Stimulated activated CD4-positive, alpha-beta T cell treated with anti-CD3 and anti-CD28 coated beads, TNF-alpha, amount 100 ng/mL, for 48 hours (primary cell): ENCODE measurements around the gene SKAP1.
"Not testable (repeated sequence)": the region's sequence is repeated elsewhere in the genome, so short reads cannot be mapped to it uniquely, and the experiment has no call there.

Experiments used
- DNase-seq, 3 donors: peaks; one replicate each; pipeline ENCODE4 v3.0.0-alpha.2; 2020; ENCODE audit warnings: low read depth in 3 of 3

The SKAP1 gene

DNA sequence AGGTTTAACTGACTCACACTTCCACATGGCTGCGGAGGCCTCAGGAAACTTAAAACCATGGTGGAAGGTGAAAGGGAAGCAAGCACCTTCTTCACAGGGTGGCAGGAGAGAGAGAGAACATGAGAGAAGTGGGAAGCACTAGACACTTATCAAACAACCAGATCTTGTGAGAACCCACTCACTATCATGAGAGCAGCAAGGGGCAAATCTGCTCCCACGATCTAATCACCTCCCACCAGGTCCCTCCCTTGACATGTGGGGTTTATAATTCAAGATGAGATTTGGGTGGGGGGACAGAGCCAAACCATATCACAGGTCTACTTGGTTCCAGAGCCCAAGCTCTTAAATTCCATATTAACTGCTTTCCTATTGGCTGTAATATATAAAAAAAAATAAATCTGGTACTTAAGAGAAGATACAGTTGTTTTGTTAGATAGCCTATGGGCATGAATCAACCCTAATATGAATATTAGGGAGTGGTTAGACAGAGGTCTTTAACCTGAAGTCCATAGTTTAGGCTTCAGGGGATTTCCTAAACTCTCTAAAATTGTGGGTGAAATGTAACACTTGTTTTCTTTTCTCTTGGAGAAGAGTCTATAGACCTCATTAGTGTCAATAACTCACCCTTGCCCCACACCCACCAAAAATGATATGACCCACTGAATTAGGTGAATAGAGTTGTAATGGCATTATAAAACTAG, 56.7 kb downstream of the SKAP1 start:
- DNase-seq: no peak

DNA sequence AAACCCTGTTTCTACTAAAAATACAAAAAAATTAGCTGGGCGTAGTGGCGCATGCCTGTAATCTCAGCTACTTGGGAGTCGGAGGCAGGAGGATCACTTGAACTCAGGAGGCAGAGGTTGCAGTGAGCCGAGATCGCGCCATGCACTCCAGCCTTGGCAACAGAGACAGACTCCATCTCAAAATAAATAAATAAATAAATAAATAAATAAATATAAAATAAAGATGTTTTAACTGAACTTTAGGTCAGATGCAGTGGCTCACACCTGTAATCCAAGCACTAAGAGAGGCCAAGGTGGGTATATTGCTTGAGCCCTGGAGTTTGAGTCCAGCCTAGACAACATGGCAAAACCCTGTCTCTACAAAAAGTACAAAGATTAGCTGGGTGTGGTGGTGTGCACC, 61.0 kb downstream of the SKAP1 start:
- not testable (repeated sequence) for DNase-seq

DNA sequence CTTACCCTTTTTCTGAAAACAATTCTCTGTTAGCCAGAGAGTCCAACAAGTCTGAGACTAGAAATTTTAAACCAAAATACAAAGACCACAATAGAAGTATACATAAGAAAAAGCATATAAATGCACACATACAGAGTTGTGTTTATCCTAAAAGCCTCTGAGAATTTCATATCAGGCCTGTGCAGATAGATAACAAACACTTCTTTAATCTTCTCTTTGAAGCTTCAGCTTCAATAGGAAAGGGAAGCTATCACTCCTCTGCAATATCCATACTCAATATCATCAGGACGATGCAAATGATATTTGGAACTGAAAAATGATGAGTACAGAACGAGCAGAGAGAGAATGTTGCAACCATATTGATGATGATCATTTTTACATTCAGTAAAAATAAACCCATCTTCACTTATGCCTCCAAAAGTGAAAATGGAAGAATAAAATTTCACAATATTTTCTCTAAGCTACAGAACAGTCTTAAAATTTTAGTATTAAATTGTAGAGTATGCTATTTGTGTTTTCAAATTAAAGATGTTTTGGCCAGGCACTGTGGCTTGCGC, 61.6 kb downstream of the SKAP1 start:
- DNase-seq: no peak

DNA sequence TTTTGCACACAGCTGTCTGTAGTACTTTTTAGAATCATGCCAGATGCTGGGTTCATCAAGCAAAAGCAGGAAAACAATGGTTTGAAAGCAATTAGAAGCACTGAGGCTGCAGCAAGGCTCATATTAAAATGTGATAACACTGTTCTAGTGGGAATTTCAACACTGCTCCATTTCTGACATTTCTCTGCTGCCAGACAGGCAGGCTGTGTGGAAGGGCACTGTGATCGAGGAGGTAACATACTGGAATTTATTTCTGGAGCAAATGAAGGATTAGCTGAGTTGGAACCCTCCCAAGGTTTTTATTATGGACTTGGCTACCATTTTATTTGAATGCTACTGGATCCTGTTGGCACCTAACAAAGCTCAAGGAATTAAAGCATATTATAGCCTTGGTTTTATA, 66.9 kb downstream of the SKAP1 start:
- DNase-seq: no peak

DNA sequence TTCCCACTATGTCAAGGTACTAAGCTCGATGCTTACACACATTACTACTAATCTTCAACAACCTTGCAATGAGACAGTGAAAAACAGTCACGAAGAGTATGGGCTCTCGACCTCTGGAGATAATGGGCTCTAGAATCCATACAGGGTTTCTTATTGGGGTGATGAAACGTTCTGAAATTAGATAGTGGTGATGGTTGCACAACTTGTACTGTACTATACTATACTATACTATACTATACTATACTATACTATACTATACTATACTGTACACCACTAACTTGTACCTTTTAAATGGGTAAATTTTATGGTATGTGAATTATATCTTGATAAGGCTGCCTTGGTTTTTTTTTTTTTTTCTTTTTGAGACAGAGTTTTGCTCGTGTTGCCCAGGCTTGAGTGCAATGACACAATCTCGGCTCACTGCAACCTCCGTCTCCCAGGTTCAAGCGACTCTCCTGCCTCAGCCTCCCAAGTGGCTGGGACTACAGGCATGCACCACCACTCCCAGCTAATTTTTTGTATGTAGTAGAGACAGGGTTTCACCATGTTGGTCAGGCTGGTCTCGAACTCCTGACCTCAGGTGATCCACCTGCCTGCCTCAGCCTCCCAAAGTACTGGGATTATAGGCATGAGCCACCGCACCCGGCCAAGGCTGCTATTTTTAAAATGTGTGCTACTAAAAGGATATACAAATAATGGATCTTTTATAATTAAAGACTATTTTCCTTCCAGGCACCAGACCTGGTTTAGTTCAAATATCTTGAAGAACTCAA, 69.0 kb downstream of the SKAP1 start:
- not testable (repeated sequence) for DNase-seq

DNA sequence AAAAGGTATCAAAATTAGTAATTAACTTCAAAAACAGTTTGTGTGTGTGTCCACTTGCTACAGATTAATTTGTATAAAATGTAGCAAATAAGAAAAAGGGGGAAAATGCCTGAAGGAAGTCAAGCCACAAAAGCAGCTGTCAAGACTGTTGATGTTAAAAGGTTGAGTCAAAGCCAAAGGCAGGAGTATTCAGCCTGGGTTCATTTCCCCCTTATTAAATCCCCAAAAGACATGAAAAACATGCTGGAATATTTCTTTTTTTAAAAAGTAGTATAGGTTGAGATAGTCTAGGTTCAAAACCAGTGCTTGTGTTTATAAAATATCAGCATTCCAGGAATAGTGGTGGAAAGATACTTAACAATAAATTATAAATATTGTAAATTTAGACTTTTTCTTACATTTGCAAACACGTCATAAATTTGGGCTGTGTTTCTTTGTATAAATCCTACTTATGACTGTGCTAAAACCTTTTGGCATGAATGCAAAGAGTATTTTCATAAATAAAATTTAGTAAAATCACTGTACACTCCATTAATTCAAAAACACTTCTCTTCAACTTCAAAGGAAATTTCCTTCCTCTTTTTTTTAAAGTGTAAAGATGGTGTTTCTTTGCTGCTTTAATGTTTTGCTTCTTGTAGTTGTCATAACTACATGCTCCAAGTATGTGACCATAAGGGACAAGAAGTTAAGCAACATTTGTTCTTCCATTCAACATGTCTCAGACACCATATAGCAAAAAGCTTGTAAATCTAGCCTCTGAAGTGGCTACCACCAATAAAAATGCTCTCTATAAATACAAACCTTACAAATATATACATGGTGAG, 72.0 kb downstream of the SKAP1 start:
- DNase-seq: no peak

DNA sequence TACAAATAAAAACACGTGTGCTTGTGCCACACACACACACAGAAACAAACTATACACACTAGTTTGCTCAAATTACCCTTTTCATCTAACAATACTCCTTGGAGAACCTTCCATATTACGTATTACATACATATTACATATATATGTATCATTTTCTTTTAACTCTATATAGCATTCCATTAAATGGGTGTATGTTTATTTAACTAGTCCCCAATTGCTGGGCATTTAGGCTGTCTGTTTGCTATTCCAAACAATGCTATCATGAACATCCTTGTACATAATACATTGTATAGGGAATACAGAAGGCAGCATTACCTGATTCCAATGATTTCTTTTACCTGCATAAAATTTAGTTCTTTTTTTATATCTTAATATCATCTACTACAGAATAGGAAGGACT, 73.1 kb downstream of the SKAP1 start:
- DNase-seq: no peak

DNA sequence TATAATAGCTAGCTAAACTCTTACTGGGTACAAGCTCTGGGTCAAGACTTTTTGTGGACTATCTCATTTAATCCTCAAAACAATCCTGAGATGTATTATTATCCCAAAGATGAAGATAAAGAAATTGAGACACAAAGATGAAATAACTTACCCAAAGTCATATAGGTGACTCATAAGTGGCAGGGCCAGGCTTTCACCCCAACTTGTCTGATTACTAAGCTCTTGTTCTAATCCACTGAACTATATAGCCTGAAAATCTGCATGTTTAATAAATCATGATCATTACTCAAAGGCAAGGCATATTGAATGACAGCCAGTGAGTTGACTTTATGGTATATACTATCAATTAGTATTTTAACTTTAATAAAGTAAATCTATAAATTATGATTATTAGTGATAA, 77.4 kb downstream of the SKAP1 start:
- DNase-seq: no peak

DNA sequence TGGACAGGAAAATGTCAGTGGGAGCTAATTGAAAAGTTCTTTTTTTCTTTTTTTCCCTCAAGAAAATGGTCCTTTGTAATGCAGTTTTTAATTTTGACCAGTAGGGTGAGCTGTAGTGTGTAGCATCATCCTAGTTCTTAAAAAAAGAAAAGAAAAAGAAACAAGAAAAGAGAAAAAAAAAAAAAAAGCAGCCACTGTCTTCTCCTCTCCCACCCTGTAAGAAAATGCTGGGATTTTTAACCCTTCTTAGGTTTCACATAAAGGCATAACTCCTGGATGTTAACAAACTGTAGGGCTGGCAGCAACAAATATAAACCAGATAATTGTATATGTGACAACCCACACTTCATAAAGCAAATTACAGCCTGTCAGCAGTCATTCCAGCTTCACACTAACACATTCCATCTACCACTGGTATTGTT, 78.1 kb downstream of the SKAP1 start:
- no peak for DNase-seq

DNA sequence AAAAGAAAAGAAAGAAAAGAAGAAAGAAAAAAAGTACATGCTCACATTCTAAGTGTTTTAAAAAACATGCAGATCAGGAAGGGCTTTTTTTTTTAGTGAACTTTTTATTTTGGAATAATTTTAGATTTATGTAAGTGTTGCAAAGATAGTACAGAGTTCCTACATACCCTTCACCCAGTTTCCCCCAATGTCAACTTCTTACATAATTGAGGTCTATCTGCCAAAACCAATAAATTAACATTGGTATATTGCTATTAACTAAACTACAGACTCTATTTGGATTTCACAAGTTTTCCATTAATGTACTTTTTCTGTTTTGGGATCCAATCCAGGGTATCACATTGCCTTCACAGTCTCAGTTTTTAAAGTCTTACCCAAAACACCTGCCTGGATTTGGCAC, 81.7 kb downstream of the SKAP1 start:
- no peak for DNase-seq

DNA sequence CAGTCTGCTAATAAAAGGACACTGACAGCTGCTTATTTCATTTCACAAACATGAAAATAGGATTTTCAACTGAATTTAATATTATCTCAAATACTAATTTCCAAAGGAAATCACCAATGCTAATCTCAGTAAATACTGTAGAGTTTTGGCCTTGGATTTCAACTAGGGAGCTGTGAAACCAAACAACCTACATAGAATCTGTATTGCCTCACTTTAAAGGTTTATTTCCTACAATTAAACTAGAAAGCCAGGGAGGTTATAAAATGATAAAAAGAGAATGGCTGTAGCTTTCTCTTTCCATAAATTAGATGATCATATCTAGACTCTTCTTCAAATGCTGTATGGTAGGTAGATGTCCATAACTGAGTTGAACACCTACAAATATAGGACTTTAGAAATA, 82.8 kb downstream of the SKAP1 start:
- no peak for DNase-seq

DNA sequence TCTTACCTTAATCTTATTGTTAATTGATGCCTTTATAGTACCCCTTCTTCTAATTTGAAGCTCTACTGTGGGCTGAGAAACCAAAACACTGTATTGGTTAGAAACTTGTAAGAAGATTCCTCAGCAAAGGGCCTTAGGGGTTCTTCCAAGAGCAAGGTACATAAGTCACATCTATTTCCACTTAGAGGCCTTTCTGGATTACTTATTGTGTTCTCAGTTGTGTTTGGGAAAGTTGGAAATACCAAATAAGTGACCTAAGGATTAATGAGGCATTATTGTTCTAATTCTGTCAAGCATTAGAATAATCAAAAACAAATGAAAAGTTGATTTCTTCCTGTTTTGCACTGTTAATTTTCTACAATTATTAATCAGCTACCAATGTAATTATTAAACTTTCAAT, 85.8 kb downstream of the SKAP1 start:
- no peak for DNase-seq

DNA sequence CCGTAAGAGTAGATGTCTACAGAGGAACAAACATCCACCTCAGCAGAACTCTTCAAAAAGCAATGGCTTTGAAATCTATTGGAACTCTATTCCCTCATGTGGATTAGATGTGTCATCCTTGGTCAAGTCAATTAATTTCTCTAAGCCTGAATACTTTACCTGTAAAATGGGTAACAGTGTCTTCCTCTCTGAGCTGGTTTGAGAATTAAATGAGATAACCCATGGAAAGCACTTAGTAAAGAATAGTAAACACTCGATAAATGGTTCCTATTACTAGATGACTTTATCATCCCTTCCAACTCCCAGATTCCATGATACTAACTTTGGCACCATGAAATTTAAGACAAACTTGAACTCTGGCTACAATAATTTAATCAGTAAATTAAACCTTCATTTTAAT, 89.1 kb downstream of the SKAP1 start:
- DNase-seq: no peak

DNA sequence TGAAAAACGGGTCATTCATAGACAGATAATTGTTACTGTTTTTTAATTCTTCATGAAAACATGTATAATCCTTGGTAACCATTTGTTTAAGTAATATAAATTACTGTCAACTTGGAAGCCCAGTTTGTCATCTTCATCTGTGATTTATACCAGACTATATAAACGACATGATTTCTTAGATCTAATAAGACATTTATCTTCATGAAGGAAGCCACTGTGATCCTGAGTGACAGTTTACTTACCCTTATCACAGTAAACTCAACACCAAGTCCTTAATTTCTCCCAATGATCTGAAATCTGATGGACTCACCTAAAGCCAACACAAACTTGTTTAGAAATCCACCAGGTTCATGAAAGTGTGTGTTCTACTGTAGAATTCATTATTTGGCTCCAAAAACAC, 91.3 kb downstream of the SKAP1 start:
- DNase-seq: no peak

DNA sequence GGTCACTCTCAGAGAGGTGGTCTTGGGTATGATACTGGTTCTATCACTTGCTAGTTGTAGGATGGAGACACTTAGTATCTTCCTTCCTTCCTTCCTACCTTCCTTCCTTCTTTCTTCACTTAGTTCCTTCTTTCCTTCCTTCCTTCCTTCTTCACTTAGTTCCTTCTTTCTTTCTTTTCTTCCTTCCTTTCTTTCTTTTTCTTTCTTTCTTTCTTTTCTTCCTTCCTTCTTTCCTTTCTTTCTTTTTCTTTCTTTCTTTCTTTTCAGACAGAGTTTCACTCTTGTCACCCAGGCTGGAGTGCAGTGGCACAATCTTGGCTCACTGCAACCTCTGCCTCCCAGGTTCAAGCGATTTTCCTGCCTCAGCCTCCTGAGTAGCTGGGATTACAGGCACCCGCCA, 92.1 kb downstream of the SKAP1 start:
- DNase-seq: not testable (repeated sequence)

DNA sequence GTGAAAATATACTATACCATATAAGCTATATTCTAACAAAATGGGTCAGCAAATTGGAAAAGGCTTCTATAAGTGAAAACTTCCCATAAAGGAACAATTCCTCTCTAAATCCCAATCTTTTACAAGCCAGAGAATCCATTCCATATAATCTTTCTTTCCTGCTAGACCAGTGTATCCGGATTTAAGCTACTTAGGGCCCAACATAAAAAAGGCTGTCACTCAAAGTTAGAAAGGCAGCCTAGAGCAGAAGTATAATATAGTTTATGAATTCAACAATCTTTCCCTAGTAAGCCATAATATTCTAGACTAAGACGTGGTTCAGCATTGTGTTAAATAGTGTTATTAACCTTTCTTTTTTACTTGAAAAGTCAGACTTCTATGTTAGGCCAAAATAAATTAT, 93.0 kb downstream of the SKAP1 start:
- DNase-seq: no peak

DNA sequence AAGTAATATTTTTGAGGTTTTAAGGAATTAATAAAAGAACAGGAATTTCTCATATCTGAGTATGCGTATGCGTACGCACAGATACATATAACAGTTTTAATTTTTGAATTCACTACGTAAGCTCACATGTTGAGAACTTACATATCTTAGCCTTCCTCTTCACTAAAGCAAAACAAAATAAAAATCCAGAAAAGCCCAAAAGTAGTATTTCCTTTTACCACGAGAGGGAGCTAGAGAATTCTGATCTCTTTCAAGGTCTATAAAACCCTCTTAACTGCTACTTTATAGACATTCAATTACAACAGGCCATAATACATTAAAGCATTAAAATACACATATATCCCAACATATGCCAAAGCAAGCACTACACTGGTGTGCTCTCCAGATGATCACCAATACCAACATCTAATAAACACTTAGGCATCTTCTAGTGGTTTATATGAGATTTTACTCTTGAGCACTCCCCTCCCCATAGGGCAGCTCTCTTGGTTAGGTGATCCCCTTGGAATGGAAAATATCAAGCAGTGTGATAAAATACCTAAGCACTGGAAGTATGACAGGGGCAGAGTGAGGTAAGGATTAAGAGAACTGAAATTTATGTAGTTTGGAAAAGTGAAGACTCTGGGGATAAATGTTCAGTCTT, 94.0 kb downstream of the SKAP1 start:
- DNase-seq: no peak

DNA sequence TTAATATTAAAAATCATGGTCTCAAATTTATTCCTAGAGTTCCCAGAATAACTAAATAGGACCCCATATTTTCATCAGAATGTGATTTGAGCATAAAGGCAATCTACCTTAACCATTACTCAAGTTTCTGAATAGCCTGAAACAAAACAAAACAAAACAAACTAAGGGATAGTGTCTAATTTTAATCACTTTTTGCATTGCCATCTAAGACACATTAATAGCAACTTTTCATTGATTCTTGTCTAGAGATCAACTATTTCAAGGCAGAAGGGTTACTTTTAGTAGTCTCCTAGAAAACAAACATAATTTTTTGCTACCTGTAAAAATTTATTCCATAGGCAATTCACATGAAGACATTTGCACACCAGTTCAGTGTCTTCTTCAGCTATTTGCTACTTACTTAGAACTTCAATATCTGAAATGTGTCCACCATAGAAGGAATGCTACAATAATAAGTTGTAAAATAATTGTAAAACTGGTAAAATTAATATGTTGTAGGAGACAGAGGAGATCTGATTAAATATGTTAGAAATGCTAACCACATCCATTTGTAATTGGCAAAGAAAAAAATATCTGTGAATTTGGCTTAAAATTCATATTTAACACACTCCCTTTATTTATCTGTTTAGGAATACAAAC, 94.7 kb downstream of the SKAP1 start:
- no peak for DNase-seq

DNA sequence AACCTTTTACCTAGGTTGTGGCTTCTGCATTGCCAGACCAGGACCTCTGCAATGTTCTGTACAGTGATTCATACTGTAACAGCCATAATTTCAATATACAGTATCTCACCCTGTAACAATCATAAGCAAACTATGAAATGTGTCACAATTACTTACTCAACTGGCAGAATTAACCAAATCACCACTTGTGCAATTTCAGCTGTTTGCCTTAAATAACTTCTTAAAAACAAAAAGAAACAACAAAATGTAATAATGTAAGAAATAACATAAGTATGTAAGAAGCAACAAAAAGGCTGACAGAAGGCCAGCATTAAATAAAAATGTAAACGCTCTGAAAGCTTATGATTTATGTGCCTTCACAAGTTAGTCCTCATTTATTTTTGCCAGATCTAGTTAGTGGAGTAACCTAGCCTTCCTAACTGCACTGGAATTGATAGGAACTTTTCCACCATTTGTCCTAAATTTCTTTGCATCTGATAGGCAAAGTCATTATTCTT, 96.9 kb downstream of the SKAP1 start:
- DNase-seq: no peak

DNA sequence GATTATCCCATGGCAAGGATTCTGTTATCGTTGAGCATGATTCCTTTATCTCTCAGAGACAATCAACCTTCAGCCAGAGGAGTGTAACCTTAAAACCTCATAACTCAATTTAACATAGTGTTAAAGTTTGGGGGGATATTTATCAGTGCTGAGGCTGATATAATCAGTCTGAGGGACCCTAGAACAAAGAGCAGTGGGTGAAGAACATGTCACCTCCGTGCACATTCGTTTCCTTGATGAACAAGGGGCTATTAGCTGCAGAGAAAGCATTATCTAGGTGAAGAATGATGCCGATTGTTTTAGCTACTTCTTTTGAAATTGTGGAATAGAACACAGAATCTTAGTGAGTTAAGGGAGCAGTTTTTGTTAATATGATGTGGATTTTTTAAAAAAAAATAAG, 99.1 kb downstream of the SKAP1 start:
- no peak for DNase-seq

DNA sequence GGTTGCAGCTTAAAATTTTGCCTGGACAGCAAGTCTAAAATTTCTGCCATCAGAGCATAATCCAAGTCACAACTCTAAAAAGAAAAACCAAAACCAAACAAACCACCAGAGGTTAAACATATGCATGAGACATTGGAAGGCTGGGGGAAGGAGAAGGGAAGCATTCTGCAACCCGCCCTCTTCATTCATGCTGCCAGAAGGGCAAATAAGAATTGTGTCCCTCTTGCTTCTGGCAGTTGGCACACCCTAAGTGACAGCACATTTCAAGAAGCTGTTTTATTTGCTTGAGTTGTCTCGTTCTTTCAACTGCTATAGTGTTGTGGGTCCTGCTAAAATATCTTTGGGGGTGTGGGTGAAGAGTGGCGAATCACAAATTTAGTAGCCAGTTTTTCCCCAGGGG, 99.6 kb downstream of the SKAP1 start:
- DNase-seq: no peak
